ENCODE measurements around the gene TMUB1. TPM values are rescaled to one million over a fixed set of nuclear protein-coding genes. Genes with fewer than 3 reads are reported as not detected.

The TMUB1 gene
- total RNA-seq, 1 donor from 2014 or later: 18.0 TPM

GRCh38 chr7:151121380-151122170 lies 38.3 kb upstream of the TMUB1 start:
- no peak for DNase-seq

GRCh38 chr7:151120896-151121295 lies 37.6 kb upstream of the TMUB1 start:
- no peak for DNase-seq

- DNase-seq: no peak
Measured at GRCh38 chr7:151119902-151120301, 36.6 kb upstream of the TMUB1 start.

- no peak for DNase-seq
Measured at GRCh38 chr7:151119055-151119415, 35.7 kb upstream of the TMUB1 start.

- DNase-seq: no peak
Measured at GRCh38 chr7:151118108-151119054, 35.1 kb upstream of the TMUB1 start.

GRCh38 chr7:151117565-151117964 lies 34.3 kb upstream of the TMUB1 start:
- DNase-seq: no peak

GRCh38 chr7:151116603-151117440 lies 33.5 kb upstream of the TMUB1 start:
- DNase-seq: no peak

GRCh38 chr7:151115836-151116418 lies 32.6 kb upstream of the TMUB1 start:
- DNase-seq: peak; percentile 64

GRCh38 chr7:151115121-151115835 lies 32.0 kb upstream of the TMUB1 start:
- peak; percentile 48 for DNase-seq

GRCh38 chr7:151114151-151115090 lies 31.1 kb upstream of the TMUB1 start:
- peak; percentile 47 for DNase-seq

GRCh38 chr7:151113344-151114150 lies 30.3 kb upstream of the TMUB1 start:
- DNase-seq: no peak

- peak; percentile 88 for DNase-seq
Measured at GRCh38 chr7:151110941-151111645, 27.8 kb upstream of the TMUB1 start.

- no peak for DNase-seq
Measured at GRCh38 chr7:151110236-151110940, 27.1 kb upstream of the TMUB1 start.

GRCh38 chr7:151109094-151110048 lies 26.1 kb upstream of the TMUB1 start:
- no peak for DNase-seq

GRCh38 chr7:151107882-151108281 lies 24.6 kb upstream of the TMUB1 start:
- no peak for DNase-seq

- no peak for DNase-seq
Measured at GRCh38 chr7:151104411-151105235, 21.3 kb upstream of the TMUB1 start.

Data from tongue (tissue), 2 donors.